Progenitor cell of endocrine pancreas (in vitro differentiated cells): ENCODE data around the gene ZFP36. TPM values are rescaled to one million over a fixed set of nuclear protein-coding genes. Genes with fewer than 3 reads are reported as not detected.
"Not testable (repeated sequence)": the region's sequence is repeated elsewhere in the genome, so short reads cannot be mapped to it uniquely, and the experiment has no call there.

Experiments used
- DNase-seq: peaks from one replicate; pipeline ENCODE4 v3.0.0; 2021; ENCODE audit warnings: low spot score; ENCODE audit not compliant: unreplicated experiment
- H3K27ac Mint-ChIP-seq: 2 replicates; pipeline ENCODE4 v1.8.0; 2021; ENCODE audit warnings: mild to moderate bottlenecking, moderate library complexity, mixed read lengths
- H3K27me3 Mint-ChIP-seq: 2 replicates; pipeline ENCODE4 v1.8.0; 2021; ENCODE audit warnings: mixed read lengths
- H3K36me3 Mint-ChIP-seq: 2 replicates; pipeline ENCODE4 v1.8.0; 2022; ENCODE audit warnings: mixed read lengths; ENCODE audit not compliant: insufficient read depth
- H3K4me1 Mint-ChIP-seq: 2 replicates; pipeline ENCODE4 v1.8.0; 2021; ENCODE audit warnings: low read depth, mixed read lengths
- H3K4me3 Mint-ChIP-seq: 2 replicates; pipeline ENCODE4 v1.8.0; 2021; ENCODE audit warnings: low read depth, mild to moderate bottlenecking, moderate library complexity, mixed read lengths
- H3K9me3 Mint-ChIP-seq: 2 replicates; pipeline ENCODE4 v1.8.0; 2021; ENCODE audit warnings: low read depth, mixed read lengths
- microRNA-seq: library from miRNA; unstranded; fragments of <30 nt; microRNA quantifications from one replicate; pipeline ENCODE4 v1.1.0, GENCODE V29; 2020; ENCODE audit warnings: borderline number of aligned reads; ENCODE audit not compliant: unreplicated experiment
- total RNA-seq: library from RNA; stranded (reverse); gene quantifications from 2 replicates; pipeline ENCODE4 v1.2.1, GENCODE V29; 2021
- TF ChIP-seq, protein P1 (sequence below): fragments of 200-600 bp; sonication (generic); IDR thresholded peaks from one replicate; pipeline ENCODE4 v1.5.0; 2021; ENCODE audit warnings: antibody characterized with exemption, mild to moderate bottlenecking; ENCODE audit not compliant: unreplicated experiment

The ZFP36 gene
- total RNA-seq, 1 donor from 2014 or later = 10.5 TPM

DNA sequence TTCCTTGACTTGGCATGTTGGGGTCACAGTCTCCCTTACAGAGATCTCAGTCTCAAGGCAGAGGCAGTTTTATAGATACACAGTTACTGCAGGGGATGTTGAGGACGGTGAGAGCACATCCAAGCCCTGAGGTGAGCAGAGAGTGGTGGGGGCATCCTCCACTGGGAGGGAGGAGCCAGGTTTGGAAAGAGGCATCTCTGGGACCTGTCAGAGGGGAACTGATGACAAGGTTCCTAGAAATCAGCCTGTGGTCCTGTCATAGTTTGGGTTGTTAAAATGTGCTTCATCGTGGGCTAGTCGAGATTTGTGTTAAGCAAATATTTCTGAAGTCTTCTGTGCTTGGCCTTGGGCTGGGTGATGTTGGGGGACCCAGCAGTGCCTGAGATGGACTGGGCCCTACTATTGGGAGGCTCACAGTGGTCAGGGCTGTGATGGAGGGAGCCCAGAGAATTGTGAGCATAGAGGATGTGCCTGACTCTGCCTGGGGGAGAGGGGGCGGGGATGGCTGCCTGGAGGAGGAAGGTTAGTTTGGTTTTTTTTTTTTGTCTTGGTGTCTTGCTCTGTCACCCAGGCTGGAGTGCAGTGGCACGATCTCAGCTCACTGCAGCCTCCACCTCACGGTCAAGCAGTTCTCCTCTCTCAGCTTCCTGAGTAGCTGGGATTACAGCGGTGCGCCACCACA lies 42.6 kb downstream of the ZFP36 start:
- peaks cover 18% of the 10 kb centered on the region for H3K36me3 Mint-ChIP-seq
- H3K9me3 Mint-ChIP-seq = no peaks in the 10 kb centered on the region

DNA sequence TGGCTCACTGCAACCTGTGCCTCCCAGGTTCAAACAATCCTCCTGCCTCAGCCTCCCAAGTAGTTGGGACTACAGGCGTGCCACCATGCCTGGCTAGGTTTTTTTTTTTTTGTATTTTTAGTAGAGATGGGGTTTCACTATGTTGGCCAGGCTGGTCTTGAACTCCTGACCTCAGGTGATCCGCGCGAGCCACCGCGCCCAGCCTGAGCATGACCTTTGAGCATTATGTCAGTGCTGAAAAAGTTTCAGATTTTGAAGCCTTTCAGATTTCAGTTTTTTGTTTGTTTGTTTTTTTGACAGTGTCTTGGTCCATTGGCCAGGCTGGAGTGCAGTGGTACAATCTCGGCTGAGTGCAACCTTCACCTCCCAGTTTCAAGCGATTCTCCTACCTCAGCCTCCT lies 44.6 kb downstream of the ZFP36 start:
- not testable (repeated sequence) for H3K27me3 Mint-ChIP-seq, H3K27ac Mint-ChIP-seq, DNase-seq, H3K9me3 Mint-ChIP-seq, H3K4me1 Mint-ChIP-seq, H3K4me3 Mint-ChIP-seq
- peaks cover 18% of the 10 kb centered on the region for H3K36me3 Mint-ChIP-seq

More for the DNA sequence above, 42.6 kb downstream of the ZFP36 start:
- Mint-ChIP-seq H3K4me1 (peaks cover 16% of the 10 kb centered on the region), H3K27ac (peak overlapping the region; percentile 82), H3K27me3 (no peaks in the 10 kb centered on the region), H3K4me3 (no peak overlapping the region)
- no peak for DNase-seq
- TF ChIP-seq, protein P1, sequence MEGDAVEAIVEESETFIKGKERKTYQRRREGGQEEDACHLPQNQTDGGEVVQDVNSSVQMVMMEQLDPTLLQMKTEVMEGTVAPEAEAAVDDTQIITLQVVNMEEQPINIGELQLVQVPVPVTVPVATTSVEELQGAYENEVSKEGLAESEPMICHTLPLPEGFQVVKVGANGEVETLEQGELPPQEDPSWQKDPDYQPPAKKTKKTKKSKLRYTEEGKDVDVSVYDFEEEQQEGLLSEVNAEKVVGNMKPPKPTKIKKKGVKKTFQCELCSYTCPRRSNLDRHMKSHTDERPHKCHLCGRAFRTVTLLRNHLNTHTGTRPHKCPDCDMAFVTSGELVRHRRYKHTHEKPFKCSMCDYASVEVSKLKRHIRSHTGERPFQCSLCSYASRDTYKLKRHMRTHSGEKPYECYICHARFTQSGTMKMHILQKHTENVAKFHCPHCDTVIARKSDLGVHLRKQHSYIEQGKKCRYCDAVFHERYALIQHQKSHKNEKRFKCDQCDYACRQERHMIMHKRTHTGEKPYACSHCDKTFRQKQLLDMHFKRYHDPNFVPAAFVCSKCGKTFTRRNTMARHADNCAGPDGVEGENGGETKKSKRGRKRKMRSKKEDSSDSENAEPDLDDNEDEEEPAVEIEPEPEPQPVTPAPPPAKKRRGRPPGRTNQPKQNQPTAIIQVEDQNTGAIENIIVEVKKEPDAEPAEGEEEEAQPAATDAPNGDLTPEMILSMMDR = no peak

Small RNA genes lying within 50 kb of the gene (microRNA-seq; reads per million reads assigned to microRNA genes)
- gene MIR4530 = not detected

Other genes starting within 250 kb of the ZFP36 start
- 0.89 and 0.93 TPM in 2 replicates for gene NCCRP1, start 209.9 kb upstream of the ZFP36 start, total RNA-seq
- gene SYCN, start 202.6 kb upstream of the ZFP36 start, total RNA-seq = not detected in 2 replicates
- not detected in 2 replicates for gene IFNL3, start 161.8 kb upstream of the ZFP36 start, total RNA-seq
- gene IFNL4, start 158.0 kb upstream of the ZFP36 start, total RNA-seq = not detected in 2 replicates
- not detected in 2 replicates for gene IFNL2, start 138.5 kb upstream of the ZFP36 start, total RNA-seq
- not detected in 2 replicates for gene IFNL1, start 110.4 kb upstream of the ZFP36 start, total RNA-seq
- 4.8 and 5.2 TPM in 2 replicates for gene LRFN1, start 86.0 kb upstream of the ZFP36 start, total RNA-seq
- not detected in 2 replicates for gene GMFG, start 70.8 kb upstream of the ZFP36 start, total RNA-seq
- gene SAMD4B, start 64.4 kb upstream of the ZFP36 start, total RNA-seq = 140 and 152 TPM in 2 replicates
- 49.4 and 49.5 TPM in 2 replicates for gene PAF1, start 15.7 kb upstream of the ZFP36 start, total RNA-seq
- gene MED29, start 15.5 kb upstream of the ZFP36 start, total RNA-seq = 36.3 and 39.0 TPM in 2 replicates
- gene PLEKHG2, start 5.8 kb downstream of the ZFP36 start, total RNA-seq = 162 and 170 TPM in 2 replicates
- 1,449 and 1,510 TPM in 2 replicates for gene RPS16, start 29.1 kb downstream of the ZFP36 start, total RNA-seq
- gene SUPT5H, start 38.7 kb downstream of the ZFP36 start, total RNA-seq = 170 and 171 TPM in 2 replicates
- gene TIMM50, start 74.0 kb downstream of the ZFP36 start, total RNA-seq = 79.3 TPM in 2 replicates
- 0.93 and 1.1 TPM in 2 replicates for gene DLL3, start 92.1 kb downstream of the ZFP36 start, total RNA-seq
- 5.1 and 6.5 TPM in 2 replicates for gene SELENOV, start 108.3 kb downstream of the ZFP36 start, total RNA-seq
- 1.8 and 2.0 TPM in 2 replicates for gene EID2B, start 126.0 kb downstream of the ZFP36 start, total RNA-seq
- gene EID2, start 133.3 kb downstream of the ZFP36 start, total RNA-seq = 21.0 and 24.1 TPM in 2 replicates
- gene LGALS13, start 195.7 kb downstream of the ZFP36 start, total RNA-seq = not detected in 2 replicates
- not detected in 2 replicates for gene LGALS16, start 249.1 kb downstream of the ZFP36 start, total RNA-seq